Measurements from ENCODE around the gene OPCML.

Gene OPCML

DNA sequence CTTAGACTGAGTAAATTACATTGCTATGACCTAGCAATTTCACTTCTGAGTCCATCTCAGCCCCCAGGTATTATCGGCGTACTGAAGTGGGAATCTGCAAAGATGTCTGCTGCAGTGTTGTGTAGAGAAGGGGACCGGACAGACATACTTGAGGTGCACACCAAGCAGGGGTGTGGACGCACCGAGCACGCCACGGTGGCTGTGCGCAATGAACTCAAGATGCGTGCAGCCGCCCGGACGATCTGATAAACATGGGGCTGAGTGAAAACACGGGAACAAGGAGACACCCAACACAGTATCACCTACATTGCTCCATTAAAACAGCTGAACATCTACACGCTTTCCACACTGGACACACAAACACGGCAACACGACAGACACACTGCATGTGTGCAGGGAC lies 454.3 kb downstream of the OPCML start:
- H3K36me3 ChIP-seq: no peaks in the 10 kb centered on the region
- no peak overlapping the region for H3K27ac ChIP-seq
- no peak for DNase-seq
- H3K4me3 ChIP-seq (ENCODE audit: low read depth, low read length): no peak overlapping the region
- H3K27me3 ChIP-seq (ENCODE audit: insufficient read depth, low read depth, severe bottlenecking): peaks cover 28% of the 10 kb centered on the region
- TF ChIP-seq CTCF (IDR thresholded peaks at IDR 0.05; ENCODE audit: low read depth, low read length): no peak
- H3K9me3 ChIP-seq (ENCODE audit: severe bottlenecking): no peaks in the 10 kb centered on the region

DNA sequence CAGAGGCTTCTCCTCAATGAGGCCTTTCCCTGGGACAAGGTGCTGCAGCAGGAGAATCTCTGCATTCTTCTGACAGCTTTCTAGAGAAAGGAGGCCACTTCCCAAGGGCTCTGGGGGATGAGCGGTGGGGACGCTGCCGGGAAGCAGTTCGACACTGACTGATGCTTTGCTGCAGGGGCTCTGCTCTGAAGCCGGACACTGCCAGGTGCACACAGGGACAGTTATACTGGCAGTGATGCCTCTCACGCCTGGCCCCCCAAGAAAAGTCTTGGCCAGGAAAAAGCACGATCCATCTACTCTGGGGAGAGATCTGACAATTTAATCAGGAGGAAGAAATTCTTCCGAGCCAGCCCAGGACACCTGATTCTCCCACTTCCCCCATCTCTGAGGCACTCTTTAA lies 456.9 kb downstream of the OPCML start:
- no peak for TF ChIP-seq CTCF (IDR thresholded peaks at IDR 0.05; ENCODE audit: low read depth, low read length)
- no peaks in the 10 kb centered on the region for H3K9me3 ChIP-seq (ENCODE audit: severe bottlenecking)
- no peak overlapping the region for H3K4me3 ChIP-seq (ENCODE audit: low read depth, low read length)
- no peak overlapping the region for H3K27ac ChIP-seq
- no peak for DNase-seq
- peaks cover 25% of the 10 kb centered on the region for H3K27me3 ChIP-seq (ENCODE audit: insufficient read depth, low read depth, severe bottlenecking)
- no peaks in the 10 kb centered on the region for H3K36me3 ChIP-seq

DNA sequence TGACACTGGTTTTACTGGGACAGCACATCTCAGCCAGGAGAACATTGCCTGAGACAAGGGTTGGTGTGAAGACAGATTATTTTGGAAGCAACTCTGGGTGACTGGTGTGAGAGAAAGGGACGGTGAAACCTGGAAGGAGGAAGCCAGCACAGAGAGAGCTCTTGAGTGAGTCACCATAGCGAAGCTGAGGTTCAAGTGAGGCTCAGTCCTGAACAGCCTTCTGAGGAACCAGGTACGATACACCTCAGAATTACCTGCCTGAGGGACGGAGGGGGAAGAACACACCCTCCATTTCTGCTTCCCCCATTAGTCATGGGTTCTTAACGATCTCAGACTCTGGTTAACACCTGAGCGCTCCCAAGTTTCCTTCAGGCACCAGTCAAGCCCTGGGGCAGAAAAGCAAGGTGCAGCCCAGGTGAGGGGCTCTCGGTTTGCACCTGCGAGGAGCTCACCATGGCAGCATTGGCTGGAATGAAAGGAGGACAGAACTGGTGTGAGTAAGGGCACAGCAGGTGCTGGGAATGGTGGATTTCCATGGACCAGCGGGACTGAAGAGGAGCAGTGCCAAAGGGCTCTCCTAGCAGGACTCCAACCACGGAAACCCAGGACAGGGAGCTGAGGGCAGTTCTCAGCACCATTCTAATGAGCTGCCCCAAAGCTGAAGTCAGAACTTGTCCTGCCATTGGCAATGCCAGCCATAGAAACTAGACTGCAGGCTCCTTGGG lies 459.3 kb downstream of the OPCML start:
- no peak for DNase-seq
- H3K36me3 ChIP-seq: no peaks in the 10 kb centered on the region
- H3K9me3 ChIP-seq (ENCODE audit: severe bottlenecking): no peaks in the 10 kb centered on the region
- TF ChIP-seq CTCF (IDR thresholded peaks at IDR 0.05; ENCODE audit: low read depth, low read length): no peak
- H3K4me3 ChIP-seq (ENCODE audit: low read depth, low read length): no peak overlapping the region
- peaks cover 14% of the 10 kb centered on the region for H3K27me3 ChIP-seq (ENCODE audit: insufficient read depth, low read depth, severe bottlenecking)
- H3K27ac ChIP-seq: no peak overlapping the region

DNA sequence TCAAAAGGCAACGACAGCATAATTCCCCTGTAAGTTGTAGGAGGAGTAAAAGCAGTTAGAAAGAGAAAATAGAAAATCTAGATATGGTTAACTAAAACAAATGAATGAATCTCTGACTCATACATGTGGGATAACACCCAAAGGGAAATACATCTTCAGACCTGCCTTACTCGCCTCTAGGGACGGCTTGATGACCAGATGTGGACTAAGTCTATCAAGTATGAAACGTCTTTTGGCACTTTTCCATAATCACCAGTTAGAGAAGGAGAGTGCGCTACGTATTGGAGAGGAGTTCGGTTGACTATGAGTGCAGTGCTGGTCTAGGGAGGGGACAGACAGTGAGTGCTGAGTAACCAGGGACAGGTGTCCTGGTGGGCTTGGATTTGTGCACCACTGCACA lies 459.9 kb downstream of the OPCML start:
- TF ChIP-seq CTCF (IDR thresholded peaks at IDR 0.05; ENCODE audit: low read depth, low read length): no peak
- Histone ChIP-seq H3K4me3 (ENCODE audit: low read depth, low read length) (no peak overlapping the region), H3K36me3 (no peaks in the 10 kb centered on the region), H3K9me3 (ENCODE audit: severe bottlenecking) (no peaks in the 10 kb centered on the region), H3K27ac (no peak overlapping the region), H3K27me3 (ENCODE audit: insufficient read depth, low read depth, severe bottlenecking) (peaks cover 10% of the 10 kb centered on the region)
- DNase-seq: no peak

DNA sequence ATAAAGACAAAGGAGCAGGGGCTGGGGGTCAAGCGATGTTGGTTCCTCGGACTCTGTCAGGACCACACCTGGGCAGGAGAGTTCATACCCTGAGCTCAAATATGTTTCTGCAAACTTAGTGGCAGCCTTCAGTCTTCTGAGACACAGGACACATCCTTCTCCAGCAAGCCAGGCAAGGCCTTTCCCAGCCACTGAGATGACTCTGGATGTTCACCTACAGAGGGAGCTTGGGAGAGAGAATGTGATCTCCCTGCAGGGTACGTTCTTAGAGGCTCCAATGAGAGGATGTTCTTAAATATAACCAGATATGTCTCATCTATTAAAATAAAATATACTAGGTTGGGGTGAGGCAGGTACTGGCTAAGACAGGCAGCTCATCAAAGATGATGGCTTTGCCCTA lies 461.5 kb downstream of the OPCML start:
- Histone ChIP-seq H3K9me3 (ENCODE audit: severe bottlenecking) (no peaks in the 10 kb centered on the region), H3K4me3 (ENCODE audit: low read depth, low read length) (no peak overlapping the region), H3K27me3 (ENCODE audit: insufficient read depth, low read depth, severe bottlenecking) (no peaks in the 10 kb centered on the region), H3K27ac (no peak overlapping the region), H3K36me3 (no peaks in the 10 kb centered on the region)
- no peak for DNase-seq
- TF ChIP-seq CTCF (IDR thresholded peaks at IDR 0.05; ENCODE audit: low read depth, low read length): no peak

Data from WERI-Rb-1 (cell line).